Measurements from ENCODE around the gene TMEM181. TPM values are rescaled to one million over a fixed set of nuclear protein-coding genes. Genes with fewer than 3 reads are reported as not detected.
A peak's percentile ranks its signal among the peaks of the same experiment; 100 is the strongest.

The TMEM181 gene
- total and polyA plus RNA-seq, 2 of the 13 experiments (the other 11 are each of a cell fraction or from before 2014, with no cell fraction given): 59.1 to 108 TPM

DNA sequence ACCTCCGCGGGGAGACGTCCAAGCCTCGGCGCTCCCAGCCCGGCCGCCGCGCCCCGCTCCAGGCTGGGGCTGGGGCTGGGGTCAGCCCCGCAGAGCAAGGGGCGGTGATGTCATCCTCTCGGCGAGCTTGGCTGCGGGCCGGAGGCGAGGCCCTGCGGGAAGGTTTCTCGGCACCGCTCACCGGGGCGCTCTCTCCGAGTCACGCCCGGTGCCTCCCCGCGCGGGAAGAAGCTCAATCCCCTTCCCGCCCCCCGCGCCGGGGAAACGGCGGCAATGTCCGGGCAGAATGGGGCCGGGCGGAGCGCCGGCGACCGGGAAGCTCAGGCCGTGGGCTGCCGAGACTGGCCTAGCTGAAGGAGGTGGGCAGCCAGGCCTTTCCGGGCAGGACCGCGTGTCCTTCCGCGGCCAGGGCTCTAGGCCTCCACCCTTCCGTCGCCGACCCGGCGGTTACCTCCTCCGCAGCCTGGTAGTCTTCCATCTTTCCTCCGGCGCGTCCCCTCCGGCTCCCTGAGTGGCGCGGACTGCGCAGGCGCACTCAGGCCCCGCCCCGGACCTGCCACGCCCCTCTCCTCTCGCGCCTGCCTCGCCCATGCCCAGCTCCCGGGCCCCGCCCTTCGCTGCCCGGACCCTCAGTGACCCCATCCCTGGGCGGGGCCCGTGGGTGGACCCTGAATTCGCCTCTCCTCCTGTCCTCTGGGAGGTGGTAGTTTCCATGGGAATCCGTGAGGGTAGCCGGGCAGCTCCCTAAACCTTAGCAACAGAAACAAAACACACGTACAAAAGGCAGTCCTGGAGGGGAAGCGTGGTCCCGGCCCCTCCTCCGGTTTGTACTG is 84.6 kb downstream of the TMEM181 start, which contains the start of gene DYNLT1 (continued):
- TF ChIP-seq KAT8 (CRISPR knock-in tag; IDR thresholded peaks at IDR 0.05) (peak; percentile 89), DR1 (CRISPR knock-in tag; IDR thresholded peaks at IDR 0.05) (peak; percentile 81), ZC3H4 (CRISPR knock-in tag; IDR thresholded peaks at IDR 0.05; ENCODE audit: borderline replicate concordance) (peak; percentile 81; the same call in 1 of the 2 replicates), ZNF263 (CRISPR knock-in tag; IDR thresholded peaks at IDR 0.05) (peak; percentile 30; the same call in 1 of the 2 replicates), ZNF562 (CRISPR knock-in tag; IDR thresholded peaks at IDR 0.05; ENCODE audit: borderline replicate concordance) (no peak), SRSF4 (IDR thresholded peaks at IDR 0.05; ENCODE audit: low read depth, low read length, poor library complexity, severe bottlenecking) (no peak), HIVEP1 (CRISPR knock-in tag; IDR thresholded peaks at IDR 0.05) (peak; percentile 78), ZNF317 (CRISPR knock-in tag; IDR thresholded peaks at IDR 0.05) (no peak; the same call in 1 of the 2 replicates), TMF1 (CRISPR knock-in tag; IDR thresholded peaks at IDR 0.05; ENCODE audit: low read depth) (peak; percentile 60; the same call in 1 of the 2 replicates), ZNF547 (CRISPR knock-in tag; IDR thresholded peaks at IDR 0.05) (peak; percentile 94), IRF2 (CRISPR knock-in tag; IDR thresholded peaks at IDR 0.05) (peak; percentile 16; the same call in 1 of the 2 replicates), ZNF674 (CRISPR knock-in tag; IDR thresholded peaks at IDR 0.05; ENCODE audit: low read depth) (no peak; the same call in 1 of the 2 replicates), NR2C2 (CRISPR knock-in tag; IDR thresholded peaks at IDR 0.05; ENCODE audit: borderline replicate concordance) (peak; percentile 74; the same call in 1 of the 2 replicates), ZNF230 (CRISPR knock-in tag; IDR thresholded peaks at IDR 0.05) (peak; percentile 36; the same call in 1 of the 2 replicates), PATZ1 (CRISPR knock-in tag; IDR thresholded peaks at IDR 0.05) (peak; percentile 66), HDAC1 (CRISPR knock-in tag; IDR thresholded peaks at IDR 0.05) (peak; percentile 96), EED (CRISPR knock-in tag; IDR thresholded peaks at IDR 0.05) (peak; percentile 44; the same call in 1 of the 2 replicates), MAFG (CRISPR knock-in tag; IDR thresholded peaks at IDR 0.05) (0 out of 2 replicates have a peak, but pooled peaks have one; percentile 56), ZNF124 (CRISPR knock-in tag; IDR thresholded peaks at IDR 0.05) (no peak; the same call in 1 of the 2 replicates), RARA (CRISPR knock-in tag; IDR thresholded peaks at IDR 0.05) (peak; percentile 90), ZNF563 (CRISPR knock-in tag; IDR thresholded peaks at IDR 0.05) (peak; percentile 88; the same call in 1 of the 2 replicates), CREBL2 (CRISPR knock-in tag; IDR thresholded peaks at IDR 0.05; ENCODE audit: borderline replicate concordance) (no peak), CREB3 (CRISPR knock-in tag; IDR thresholded peaks at IDR 0.05) (peak; percentile 63), ZNF720 (CRISPR knock-in tag; IDR thresholded peaks at IDR 0.05) (no peak)
- TF ChIP-seq, protein P1, sequence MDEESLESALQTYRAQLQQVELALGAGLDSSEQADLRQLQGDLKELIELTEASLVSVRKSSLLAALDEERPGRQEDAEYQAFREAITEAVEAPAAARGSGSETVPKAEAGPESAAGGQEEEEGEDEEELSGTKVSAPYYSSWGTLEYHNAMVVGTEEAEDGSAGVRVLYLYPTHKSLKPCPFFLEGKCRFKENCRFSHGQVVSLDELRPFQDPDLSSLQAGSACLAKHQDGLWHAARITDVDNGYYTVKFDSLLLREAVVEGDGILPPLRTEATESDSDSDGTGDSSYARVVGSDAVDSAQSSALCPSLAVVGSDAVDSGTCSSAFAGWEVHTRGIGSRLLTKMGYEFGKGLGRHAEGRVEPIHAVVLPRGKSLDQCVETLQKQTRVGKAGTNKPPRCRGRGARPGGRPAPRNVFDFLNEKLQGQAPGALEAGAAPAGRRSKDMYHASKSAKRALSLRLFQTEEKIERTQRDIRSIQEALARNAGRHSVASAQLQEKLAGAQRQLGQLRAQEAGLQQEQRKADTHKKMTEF (CRISPR knock-in tag; IDR thresholded peaks at IDR 0.05): peak; percentile 83; the same call in 1 of the 2 replicates

All from HepG2 (cell line).